ENCODE data around the gene OR5H6. TPM values are rescaled to one million over a fixed set of nuclear protein-coding genes. Genes with fewer than 3 reads are reported as not detected.

OR5H6 gene
- total and polyA plus RNA-seq, 2 of the 13 experiments (the other 11 are each of a cell fraction or from before 2014, with no cell fraction given): not detected

DNA sequence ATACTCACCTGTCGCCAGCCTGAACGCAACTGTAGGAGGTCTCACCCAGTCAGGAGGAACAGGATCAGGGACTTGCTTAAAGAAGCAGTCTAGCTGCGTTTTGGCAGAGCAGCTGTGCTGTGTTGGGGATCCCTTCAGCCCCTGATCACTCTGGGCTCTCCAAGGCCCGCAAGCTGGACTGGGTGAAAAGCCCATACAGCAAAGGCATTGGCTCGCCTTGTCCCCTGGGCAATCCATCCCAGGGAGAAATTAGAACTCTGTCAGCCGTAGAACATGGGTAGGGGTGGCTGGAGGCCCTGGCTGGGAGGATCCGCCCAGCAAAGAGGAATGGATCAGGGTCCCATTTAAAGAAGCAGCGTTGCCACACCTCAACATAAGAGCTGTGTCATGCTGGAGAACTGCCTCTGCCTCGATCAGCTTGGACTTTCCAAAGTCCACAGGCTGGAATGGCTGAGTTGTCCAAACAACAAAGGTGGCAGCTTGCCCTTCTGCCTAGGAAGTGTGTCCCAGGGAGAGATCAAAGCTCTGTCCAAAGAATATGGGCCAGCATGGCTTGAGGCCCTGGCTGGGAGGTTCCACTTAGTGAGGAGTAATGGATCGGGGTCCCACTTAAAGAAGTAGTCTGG is 27.4 kb downstream of the OR5H6 start (continued):
- TF ChIP-seq, protein P1, sequence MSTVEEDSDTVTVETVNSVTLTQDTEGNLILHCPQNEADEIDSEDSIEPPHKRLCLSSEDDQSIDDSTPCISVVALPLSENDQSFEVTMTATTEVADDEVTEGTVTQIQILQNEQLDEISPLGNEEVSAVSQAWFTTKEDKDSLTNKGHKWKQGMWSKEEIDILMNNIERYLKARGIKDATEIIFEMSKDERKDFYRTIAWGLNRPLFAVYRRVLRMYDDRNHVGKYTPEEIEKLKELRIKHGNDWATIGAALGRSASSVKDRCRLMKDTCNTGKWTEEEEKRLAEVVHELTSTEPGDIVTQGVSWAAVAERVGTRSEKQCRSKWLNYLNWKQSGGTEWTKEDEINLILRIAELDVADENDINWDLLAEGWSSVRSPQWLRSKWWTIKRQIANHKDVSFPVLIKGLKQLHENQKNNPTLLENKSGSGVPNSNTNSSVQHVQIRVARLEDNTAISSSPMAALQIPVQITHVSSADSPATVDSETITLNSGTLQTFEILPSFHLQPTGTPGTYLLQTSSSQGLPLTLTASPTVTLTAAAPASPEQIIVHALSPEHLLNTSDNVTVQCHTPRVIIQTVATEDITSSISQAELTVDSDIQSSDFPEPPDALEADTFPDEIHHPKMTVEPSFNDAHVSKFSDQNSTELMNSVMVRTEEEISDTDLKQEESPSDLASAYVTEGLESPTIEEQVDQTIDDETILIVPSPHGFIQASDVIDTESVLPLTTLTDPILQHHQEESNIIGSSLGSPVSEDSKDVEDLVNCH (CRISPR knock-in tag; IDR thresholded peaks at IDR 0.05): no peak
- TF ChIP-seq ZNF776 (CRISPR knock-in tag; IDR thresholded peaks at IDR 0.05): no peak
- TF ChIP-seq, protein P2, sequence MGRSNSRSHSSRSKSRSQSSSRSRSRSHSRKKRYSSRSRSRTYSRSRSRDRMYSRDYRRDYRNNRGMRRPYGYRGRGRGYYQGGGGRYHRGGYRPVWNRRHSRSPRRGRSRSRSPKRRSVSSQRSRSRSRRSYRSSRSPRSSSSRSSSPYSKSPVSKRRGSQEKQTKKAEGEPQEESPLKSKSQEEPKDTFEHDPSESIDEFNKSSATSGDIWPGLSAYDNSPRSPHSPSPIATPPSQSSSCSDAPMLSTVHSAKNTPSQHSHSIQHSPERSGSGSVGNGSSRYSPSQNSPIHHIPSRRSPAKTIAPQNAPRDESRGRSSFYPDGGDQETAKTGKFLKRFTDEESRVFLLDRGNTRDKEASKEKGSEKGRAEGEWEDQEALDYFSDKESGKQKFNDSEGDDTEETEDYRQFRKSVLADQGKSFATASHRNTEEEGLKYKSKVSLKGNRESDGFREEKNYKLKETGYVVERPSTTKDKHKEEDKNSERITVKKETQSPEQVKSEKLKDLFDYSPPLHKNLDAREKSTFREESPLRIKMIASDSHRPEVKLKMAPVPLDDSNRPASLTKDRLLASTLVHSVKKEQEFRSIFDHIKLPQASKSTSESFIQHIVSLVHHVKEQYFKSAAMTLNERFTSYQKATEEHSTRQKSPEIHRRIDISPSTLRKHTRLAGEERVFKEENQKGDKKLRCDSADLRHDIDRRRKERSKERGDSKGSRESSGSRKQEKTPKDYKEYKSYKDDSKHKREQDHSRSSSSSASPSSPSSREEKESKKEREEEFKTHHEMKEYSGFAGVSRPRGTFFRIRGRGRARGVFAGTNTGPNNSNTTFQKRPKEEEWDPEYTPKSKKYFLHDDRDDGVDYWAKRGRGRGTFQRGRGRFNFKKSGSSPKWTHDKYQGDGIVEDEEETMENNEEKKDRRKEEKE (IDR thresholded peaks at IDR 0.05): no peak
- no peak for TF ChIP-seq CAMTA2 (CRISPR knock-in tag; IDR thresholded peaks at IDR 0.05; ENCODE audit: borderline replicate concordance)
- TF ChIP-seq, protein P3, sequence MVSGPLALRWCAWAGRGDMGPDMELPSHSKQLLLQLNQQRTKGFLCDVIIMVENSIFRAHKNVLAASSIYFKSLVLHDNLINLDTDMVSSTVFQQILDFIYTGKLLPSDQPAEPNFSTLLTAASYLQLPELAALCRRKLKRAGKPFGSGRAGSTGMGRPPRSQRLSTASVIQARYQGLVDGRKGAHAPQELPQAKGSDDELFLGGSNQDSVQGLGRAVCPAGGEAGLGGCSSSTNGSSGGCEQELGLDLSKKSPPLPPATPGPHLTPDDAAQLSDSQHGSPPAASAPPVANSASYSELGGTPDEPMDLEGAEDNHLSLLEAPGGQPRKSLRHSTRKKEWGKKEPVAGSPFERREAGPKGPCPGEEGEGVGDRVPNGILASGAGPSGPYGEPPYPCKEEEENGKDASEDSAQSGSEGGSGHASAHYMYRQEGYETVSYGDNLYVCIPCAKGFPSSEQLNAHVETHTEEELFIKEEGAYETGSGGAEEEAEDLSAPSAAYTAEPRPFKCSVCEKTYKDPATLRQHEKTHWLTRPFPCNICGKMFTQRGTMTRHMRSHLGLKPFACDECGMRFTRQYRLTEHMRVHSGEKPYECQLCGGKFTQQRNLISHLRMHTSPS (CRISPR knock-in tag; IDR thresholded peaks at IDR 0.05; ENCODE audit: low read depth): no peak
- TF ChIP-seq FOXA3 (CRISPR knock-in tag; IDR thresholded peaks at IDR 0.05): no peak
- TF ChIP-seq TBX2 (CRISPR knock-in tag; IDR thresholded peaks at IDR 0.05; ENCODE audit: borderline replicate concordance): peak; percentile 25; the same call in 1 of the 2 replicates
- no peak for TF ChIP-seq ZNF205 (CRISPR knock-in tag; IDR thresholded peaks at IDR 0.05)
- TF ChIP-seq NCOR1 (IDR thresholded peaks at IDR 0.05; ENCODE audit: borderline replicate concordance, low read length): no peak
- TF ChIP-seq ZNF879 (CRISPR knock-in tag; IDR thresholded peaks at IDR 0.05): no peak
- TF ChIP-seq RBM22 (optimal IDR thresholded peaks at IDR 0.05; ENCODE audit: low read length): no peak
- no peak for TF ChIP-seq ZNF431 (CRISPR knock-in tag; IDR thresholded peaks at IDR 0.05; ENCODE audit: borderline replicate concordance, low read depth)
- TF ChIP-seq MAFG (CRISPR knock-in tag; IDR thresholded peaks at IDR 0.05): peak; percentile 77
- no peak for TF ChIP-seq ZNF562 (CRISPR knock-in tag; IDR thresholded peaks at IDR 0.05; ENCODE audit: borderline replicate concordance)
- TF ChIP-seq NFIB (CRISPR knock-in tag; IDR thresholded peaks at IDR 0.05; ENCODE audit: borderline replicate concordance): no peak
- TF ChIP-seq KDM4B (CRISPR knock-in tag; IDR thresholded peaks at IDR 0.05): no peak
- TF ChIP-seq ZNF644 (CRISPR knock-in tag; IDR thresholded peaks at IDR 0.05; ENCODE audit: low read depth): peak; percentile 91
- TF ChIP-seq, protein P4, sequence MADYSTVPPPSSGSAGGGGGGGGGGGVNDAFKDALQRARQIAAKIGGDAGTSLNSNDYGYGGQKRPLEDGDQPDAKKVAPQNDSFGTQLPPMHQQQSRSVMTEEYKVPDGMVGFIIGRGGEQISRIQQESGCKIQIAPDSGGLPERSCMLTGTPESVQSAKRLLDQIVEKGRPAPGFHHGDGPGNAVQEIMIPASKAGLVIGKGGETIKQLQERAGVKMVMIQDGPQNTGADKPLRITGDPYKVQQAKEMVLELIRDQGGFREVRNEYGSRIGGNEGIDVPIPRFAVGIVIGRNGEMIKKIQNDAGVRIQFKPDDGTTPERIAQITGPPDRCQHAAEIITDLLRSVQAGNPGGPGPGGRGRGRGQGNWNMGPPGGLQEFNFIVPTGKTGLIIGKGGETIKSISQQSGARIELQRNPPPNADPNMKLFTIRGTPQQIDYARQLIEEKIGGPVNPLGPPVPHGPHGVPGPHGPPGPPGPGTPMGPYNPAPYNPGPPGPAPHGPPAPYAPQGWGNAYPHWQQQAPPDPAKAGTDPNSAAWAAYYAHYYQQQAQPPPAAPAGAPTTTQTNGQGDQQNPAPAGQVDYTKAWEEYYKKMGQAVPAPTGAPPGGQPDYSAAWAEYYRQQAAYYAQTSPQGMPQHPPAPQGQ (CRISPR knock-in tag; IDR thresholded peaks at IDR 0.05; ENCODE audit: borderline replicate concordance): no peak
- TF ChIP-seq, protein P5, sequence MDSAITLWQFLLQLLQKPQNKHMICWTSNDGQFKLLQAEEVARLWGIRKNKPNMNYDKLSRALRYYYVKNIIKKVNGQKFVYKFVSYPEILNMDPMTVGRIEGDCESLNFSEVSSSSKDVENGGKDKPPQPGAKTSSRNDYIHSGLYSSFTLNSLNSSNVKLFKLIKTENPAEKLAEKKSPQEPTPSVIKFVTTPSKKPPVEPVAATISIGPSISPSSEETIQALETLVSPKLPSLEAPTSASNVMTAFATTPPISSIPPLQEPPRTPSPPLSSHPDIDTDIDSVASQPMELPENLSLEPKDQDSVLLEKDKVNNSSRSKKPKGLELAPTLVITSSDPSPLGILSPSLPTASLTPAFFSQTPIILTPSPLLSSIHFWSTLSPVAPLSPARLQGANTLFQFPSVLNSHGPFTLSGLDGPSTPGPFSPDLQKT (CRISPR knock-in tag; IDR thresholded peaks at IDR 0.05; ENCODE audit: borderline replicate concordance): no peak

Measured in HepG2 (cell line).